ENCODE data around the gene MACF1. TPM values are rescaled to one million over a fixed set of nuclear protein-coding genes. Genes with fewer than 3 reads are reported as not detected.
A peak's percentile ranks its signal among the peaks of the same experiment; 100 is the strongest.

MACF1 gene
- total and polyA plus RNA-seq, 2 donors from 2014 or later, result 65.7 to 387 TPM

DNA sequence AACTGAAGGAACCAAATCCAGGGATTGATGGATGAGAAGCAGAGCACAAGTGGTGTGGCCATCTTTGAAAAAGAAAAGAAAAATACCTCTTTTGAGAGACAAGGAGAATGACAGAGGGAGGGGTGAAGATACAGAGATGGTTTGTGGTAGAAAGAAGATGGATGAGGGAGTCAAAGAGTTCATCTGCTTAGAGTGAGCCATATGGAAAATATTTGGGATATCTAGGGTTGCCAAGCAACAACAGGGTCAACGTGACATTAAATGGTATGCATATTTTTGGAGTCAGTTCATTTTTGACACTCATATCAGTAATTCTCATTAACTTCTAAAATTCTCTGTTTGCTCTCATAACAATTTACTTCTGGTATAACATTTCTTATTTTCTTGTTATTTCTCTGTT lies 50.7 kb downstream of the MACF1 start:
- no peaks in the 10 kb centered on the region for H3K9me3 ChIP-seq (ENCODE audit: control insufficient read depth in 2 of 3, insufficient read depth in 1 of 3, low read length in 3 of 3)
- intact Hi-C loops (cut with DNase I), result loop anchor here (5.0 kb wide), 1 partner anchor 153 kb away; no protein-coding TSS in a partner anchor
- peaks cover 2 to 14% (median 4%) of the 10 kb centered on the region in 3 donors for H3K36me3 ChIP-seq (ENCODE audit: control insufficient read depth in 2 of 3, insufficient read depth in 3 of 3, low read length in 3 of 3)
- TF ChIP-seq, protein P1, sequence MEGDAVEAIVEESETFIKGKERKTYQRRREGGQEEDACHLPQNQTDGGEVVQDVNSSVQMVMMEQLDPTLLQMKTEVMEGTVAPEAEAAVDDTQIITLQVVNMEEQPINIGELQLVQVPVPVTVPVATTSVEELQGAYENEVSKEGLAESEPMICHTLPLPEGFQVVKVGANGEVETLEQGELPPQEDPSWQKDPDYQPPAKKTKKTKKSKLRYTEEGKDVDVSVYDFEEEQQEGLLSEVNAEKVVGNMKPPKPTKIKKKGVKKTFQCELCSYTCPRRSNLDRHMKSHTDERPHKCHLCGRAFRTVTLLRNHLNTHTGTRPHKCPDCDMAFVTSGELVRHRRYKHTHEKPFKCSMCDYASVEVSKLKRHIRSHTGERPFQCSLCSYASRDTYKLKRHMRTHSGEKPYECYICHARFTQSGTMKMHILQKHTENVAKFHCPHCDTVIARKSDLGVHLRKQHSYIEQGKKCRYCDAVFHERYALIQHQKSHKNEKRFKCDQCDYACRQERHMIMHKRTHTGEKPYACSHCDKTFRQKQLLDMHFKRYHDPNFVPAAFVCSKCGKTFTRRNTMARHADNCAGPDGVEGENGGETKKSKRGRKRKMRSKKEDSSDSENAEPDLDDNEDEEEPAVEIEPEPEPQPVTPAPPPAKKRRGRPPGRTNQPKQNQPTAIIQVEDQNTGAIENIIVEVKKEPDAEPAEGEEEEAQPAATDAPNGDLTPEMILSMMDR (IDR thresholded peaks at IDR 0.05; ENCODE audit: borderline replicate concordance, extremely low read depth, insufficient read depth), result no peak
- no peak overlapping the region for H3K27ac ChIP-seq (ENCODE audit: low read depth in 2 of 2, low read length in 2 of 2)
- peak in 1 of 5 donors; percentile 50 for DNase-seq
- no peak overlapping the region for H3K4me3 ChIP-seq (ENCODE audit: low read length in 3 of 3)
- H3K9ac ChIP-seq (ENCODE audit: low read length in 3 of 3), result no peak overlapping the region
- H3K27me3 ChIP-seq (ENCODE audit: control insufficient read depth, insufficient read depth, low read length), result no peaks in the 10 kb centered on the region
- FAIRE-seq, result no peak
- peaks cover 0 to 3% (median 0%) of the 10 kb centered on the region in 3 donors for H3K4me1 ChIP-seq (ENCODE audit: control insufficient read depth in 2 of 3, insufficient read depth in 2 of 3, low read depth in 1 of 3, low read length in 3 of 3)

DNA sequence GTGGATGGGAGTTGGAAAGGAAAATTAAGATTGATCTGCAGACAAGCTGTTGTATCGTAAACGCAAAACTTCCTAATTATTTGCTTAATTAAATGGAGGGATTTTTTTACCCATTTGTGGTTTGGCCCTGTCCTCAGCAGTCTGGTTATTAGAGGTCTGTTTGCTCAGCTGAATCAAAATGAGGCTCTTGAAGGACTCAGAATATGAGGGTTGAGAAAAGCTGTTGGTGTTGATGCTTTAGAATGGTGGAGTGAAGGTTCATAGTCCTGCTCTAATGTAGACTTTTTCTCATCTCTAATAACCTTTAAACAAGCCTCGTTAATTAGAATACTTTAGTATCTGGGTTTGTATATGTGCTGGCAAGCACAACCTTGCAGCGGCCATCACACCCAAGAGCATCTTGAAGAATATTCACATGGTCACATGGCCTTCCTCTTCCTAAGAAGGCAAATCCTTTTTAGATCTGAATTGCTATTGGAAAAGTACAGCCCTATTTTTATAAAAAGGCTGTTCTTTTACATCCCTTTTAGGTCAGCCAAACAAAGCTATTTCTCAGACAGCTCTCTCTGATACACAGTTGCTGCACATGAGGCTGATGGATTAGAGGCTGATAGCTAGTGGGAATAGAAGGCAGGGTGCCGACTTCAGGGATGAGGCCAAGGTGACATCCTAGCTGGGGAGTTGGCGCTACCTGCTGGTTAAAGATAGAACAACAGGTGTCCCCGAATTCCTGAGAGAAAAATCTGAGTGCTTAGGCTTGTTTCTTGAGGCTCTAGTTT lies 53.8 kb downstream of the MACF1 start:
- Histone ChIP-seq H3K4me1 (ENCODE audit: control insufficient read depth in 2 of 3, insufficient read depth in 2 of 3, low read depth in 1 of 3, low read length in 3 of 3) (no peaks in the 10 kb centered on the region), H3K27ac (ENCODE audit: low read depth in 2 of 2, low read length in 2 of 2) (no peak overlapping the region), H3K9me3 (ENCODE audit: control insufficient read depth in 2 of 3, insufficient read depth in 1 of 3, low read length in 3 of 3) (no peaks in the 10 kb centered on the region), H3K9ac (ENCODE audit: low read length in 3 of 3) (no peak overlapping the region), H3K4me3 (ENCODE audit: low read length in 3 of 3) (no peak overlapping the region), H3K27me3 (ENCODE audit: control insufficient read depth, insufficient read depth, low read length) (no peaks in the 10 kb centered on the region), H3K36me3 (ENCODE audit: control insufficient read depth in 2 of 3, insufficient read depth in 3 of 3, low read length in 3 of 3) (peaks cover 2 to 14% (median 4%) of the 10 kb centered on the region in 3 donors)
- TF ChIP-seq, protein P1 (IDR thresholded peaks at IDR 0.05; ENCODE audit: borderline replicate concordance, extremely low read depth, insufficient read depth), result peak; percentile 94
- FAIRE-seq (no peak), DNase-seq (peak in 4 of 5 donors; percentile 63 to 80 (median 76))
- intact Hi-C loops (cut with DNase I), result loop anchor here (5.0 kb wide), 1 partner anchor 156 kb away; no protein-coding TSS in a partner anchor

DNA sequence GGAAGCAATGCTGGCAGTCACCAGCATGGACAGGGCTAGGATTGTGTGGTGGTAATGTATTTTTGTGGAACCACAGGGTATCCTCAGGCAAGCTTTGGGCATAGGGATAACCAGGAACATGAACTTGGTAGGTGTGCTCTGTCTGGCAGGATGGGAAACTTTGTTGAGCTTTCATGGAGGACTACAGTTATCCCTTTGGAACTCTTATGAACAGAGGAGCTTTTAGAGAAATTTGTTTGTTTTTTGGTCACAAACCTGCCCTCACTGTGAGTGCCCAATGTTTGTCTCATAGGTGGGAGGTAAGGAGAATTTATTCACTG lies 54.4 kb downstream of the MACF1 start:
- TF ChIP-seq, protein P1 (IDR thresholded peaks at IDR 0.05; ENCODE audit: borderline replicate concordance, extremely low read depth, insufficient read depth), result no peak
- Histone ChIP-seq H3K9ac (ENCODE audit: low read length in 3 of 3) (no peak overlapping the region), H3K9me3 (ENCODE audit: control insufficient read depth in 2 of 3, insufficient read depth in 1 of 3, low read length in 3 of 3) (no peaks in the 10 kb centered on the region), H3K4me3 (ENCODE audit: low read length in 3 of 3) (no peak overlapping the region), H3K4me1 (ENCODE audit: control insufficient read depth in 2 of 3, insufficient read depth in 2 of 3, low read depth in 1 of 3, low read length in 3 of 3) (no peaks in the 10 kb centered on the region), H3K27me3 (ENCODE audit: control insufficient read depth, insufficient read depth, low read length) (no peaks in the 10 kb centered on the region), H3K27ac (ENCODE audit: low read depth in 2 of 2, low read length in 2 of 2) (no peak overlapping the region), H3K36me3 (ENCODE audit: control insufficient read depth in 2 of 3, insufficient read depth in 3 of 3, low read length in 3 of 3) (peaks cover 2 to 14% (median 4%) of the 10 kb centered on the region in 3 donors)
- intact Hi-C loops (cut with DNase I), result loop anchor here (5.0 kb wide), 1 partner anchor 157 kb away; no protein-coding TSS in a partner anchor
- DNase-seq (no peak), FAIRE-seq (no peak)

Measured in kidney (tissue), 14 donors.